GM12891 (cell line): ENCODE results near the gene NRXN3.

ENCODE experiments used
- POLR2A ChIP-seq: IDR thresholded peaks from 2 replicates; pipeline ENCODE4 v1.6.1; 2011; ENCODE audit warnings: low read depth, low read length, control low read depth
- POLR2AphosphoS5 ChIP-seq: IDR thresholded peaks from 2 replicates; pipeline ENCODE4 v1.6.1; 2011; ENCODE audit warnings: low read depth, low read length, control low read depth
- TAF1 ChIP-seq: IDR thresholded peaks from 2 replicates; pipeline ENCODE4 v1.6.1; 2011; ENCODE audit warnings: low read depth, low read length, control low read depth

DNA sequence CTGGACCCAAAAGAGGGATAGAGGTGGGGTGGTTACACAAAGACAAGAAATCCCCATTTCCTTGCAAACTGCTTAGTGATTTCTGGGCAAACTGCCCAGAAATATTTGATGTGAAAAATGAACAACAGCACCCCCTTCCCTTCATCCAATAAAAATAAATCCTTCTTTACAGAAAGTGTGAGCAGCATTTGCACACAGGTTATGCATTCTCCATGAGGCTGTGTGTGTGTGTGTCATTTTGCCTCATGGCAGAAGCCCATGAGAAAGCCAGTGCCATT, 17.2 kb upstream of the NRXN3 start:
- no peak for TF ChIP-seq POLR2A
- no peak for TF ChIP-seq POLR2AphosphoS5
- no peak for TF ChIP-seq TAF1
